NCI-H2107 treated with DMSO at 0.1 percent for 48 hours (cell line): ENCODE measurements around the gene SAP130.

ENCODE experiments used
- DNase-seq: peaks from one replicate; lab custom pipeline; 2025; ENCODE audit not compliant: unreplicated experiment; lab: John Stamatoyannopoulos, UW

SAP130 gene

DNA sequence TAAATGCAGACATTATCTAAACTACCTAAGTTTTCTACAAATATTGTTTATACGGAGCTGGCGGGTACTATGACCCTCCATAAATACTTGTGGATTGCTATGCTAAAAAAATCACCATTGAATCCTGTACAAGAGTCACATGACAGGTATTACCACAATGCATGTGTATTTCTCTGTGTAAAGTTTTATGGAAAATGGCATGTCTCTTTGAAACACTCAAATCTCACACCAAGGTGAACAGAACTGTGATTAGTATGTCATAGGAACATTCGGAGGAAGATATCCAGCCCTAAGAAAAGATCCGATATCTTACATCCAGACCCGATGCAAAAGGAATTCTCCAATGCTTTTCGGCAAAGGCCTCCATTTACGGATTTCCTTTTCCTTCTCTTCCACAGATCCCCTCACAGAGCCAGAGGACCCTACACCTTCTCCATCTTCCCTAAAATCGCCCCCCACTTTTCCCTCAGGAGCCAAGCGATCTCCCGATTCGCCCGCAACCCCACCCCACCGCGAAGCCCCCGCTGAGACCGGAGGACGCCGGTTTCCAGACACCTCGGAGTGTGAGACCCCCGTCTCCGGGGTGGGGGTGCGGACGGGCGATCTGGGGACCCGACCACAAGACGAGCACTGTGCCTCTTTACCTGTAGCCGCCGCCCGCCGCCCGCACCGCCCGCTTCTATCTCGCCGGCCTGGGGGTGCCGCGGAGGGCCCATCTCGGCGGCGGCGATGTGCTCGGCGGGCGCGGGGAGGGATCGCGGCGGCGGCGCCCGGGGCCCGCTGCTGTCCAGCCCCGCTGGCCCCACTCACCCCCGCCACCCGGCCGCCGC, 1.2 kb downstream of the SAP130 start:
- no peak for DNase-seq

DNA sequence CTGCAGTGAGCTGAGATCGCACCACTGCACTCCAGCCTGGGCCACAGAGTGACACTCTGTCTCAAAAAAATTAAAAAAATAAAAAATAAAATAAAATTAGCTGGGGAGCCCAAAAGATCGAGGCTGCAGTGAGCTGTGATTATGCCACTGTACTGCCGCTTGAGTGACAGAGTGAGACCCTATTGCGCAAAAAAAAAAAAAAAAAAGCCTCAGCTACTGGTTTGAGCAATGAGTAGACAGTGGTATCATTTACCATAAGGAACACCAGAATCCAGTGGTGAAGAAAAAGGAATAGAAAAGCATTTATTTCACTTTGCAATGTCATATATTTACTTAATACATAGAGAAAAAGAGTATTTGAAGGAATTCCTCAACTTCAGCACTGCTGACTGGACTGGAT, 3.0 kb downstream of the SAP130 start:
- no peak for DNase-seq

DNA sequence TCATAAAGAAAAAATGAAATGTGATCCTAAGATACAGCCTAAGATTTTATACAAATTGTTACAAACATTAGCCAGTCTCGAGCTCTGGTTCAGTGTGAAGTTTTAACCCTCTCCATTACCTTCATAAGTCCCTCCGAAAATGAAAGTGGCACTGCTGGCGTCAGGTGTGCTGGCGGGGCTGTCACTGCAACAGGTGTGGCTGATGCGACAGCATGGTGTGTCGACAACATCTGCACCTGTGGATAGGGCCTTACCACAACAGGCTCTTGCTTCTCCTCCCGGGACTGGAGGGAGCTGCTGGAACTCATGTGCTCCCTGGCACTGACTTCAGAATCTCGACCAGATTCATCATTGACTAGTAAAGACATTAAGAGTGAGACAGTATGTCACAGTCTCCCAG, 10.3 kb downstream of the SAP130 start:
- DNase-seq: no peak

DNA sequence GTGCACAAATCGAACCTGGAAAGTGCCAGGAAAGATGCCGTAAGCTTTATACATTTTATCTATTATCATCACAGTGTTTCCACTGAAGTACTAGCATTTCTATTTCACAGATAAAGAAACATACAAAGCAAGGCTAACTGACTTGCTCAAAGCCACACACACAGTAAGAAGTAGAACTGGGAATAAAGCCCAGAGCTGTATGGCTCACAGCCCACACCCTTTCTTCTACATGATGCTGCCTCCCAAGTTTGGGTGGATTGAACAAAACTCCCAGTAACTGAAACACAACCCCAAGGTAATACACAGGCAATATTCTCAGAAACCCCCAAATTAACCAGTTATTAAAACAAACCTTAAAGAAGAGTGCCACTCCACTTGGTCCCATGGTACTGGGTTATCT, 11.2 kb downstream of the SAP130 start:
- DNase-seq: no peak

DNA sequence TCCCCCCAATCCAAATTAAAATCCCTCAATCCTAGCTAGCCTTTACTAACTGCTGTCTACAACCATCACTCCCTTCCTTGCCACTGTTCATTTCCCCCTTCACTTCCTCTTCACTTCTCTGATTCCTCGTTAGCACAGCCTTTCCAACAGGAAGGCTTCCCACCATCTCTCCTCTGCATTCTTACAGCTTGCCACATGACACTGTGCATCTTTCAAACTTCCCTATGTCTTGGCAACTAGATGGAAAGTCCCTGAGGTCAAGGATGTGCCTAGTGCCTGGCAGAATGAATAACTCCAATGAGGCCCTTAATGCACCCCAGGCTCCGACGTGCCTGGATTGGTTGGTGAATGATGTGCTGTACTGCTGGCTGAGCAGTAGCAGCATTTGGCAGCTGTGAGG, 15.2 kb downstream of the SAP130 start:
- DNase-seq: no peak

DNA sequence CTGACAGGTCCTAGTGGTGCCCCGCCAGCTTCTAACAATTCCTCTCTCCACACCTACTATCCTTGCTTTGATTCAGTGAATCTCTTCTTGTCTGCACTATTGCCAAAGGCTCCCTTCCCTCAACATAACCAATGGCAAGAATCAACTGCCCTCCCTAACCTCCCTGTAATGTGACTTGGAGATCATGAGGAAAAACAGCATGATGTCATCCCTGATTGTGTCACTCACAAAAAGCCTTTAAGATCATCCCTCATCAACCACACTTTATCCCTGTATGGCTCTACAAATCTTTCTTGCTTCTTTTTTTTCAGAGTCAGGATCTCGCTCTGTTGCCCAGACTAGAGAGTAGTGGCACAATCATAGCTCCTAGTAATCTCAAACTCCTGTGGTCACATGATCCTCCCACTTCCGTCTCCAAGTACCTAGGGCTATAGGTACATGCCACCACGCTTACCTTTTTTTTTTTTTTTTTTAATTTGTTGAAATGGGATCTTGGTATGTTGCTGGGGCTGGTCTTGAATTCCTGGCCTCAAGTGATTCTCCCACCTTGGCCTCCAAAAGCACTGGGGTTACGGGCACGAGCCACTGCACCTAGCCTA, 19.7 kb downstream of the SAP130 start:
- no peak for DNase-seq

DNA sequence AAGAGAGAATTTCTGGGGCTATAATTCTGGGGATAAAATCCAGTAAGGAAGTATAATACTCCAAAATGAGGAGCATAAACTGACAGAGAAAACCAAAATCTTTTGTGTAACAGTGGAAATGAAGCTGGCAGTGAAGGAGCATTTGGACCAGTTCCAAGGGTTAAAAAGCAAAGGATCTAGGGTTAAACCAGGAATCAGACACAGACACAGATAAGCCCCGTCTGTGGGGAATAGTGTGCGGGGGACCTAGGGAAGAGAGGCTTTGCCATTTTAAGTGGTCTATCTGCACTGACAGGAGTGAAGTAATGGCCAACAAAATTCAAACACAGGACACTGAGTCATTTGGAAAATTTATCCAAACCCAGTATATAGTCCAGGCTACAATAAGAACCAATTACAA, 23.4 kb downstream of the SAP130 start:
- no peak for DNase-seq

DNA sequence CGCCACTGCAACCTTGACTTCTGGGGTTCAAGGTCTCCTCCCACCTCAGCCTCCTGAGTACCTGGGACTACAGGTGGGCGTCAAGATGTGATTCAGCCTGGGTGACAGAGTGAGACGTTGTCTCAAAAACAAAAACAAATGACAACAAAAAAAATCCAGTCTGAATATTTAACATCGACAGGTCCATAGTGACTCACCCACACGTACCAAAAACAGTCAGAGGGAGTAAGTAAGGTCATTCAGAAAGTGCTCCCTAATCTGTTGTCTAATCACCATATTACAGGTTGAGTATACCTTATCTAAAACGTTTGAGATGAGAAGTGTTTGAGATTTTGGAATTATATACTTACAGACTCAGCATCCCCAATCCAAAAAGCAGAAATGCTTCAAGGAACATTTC, 24.4 kb downstream of the SAP130 start:
- DNase-seq: no peak

DNA sequence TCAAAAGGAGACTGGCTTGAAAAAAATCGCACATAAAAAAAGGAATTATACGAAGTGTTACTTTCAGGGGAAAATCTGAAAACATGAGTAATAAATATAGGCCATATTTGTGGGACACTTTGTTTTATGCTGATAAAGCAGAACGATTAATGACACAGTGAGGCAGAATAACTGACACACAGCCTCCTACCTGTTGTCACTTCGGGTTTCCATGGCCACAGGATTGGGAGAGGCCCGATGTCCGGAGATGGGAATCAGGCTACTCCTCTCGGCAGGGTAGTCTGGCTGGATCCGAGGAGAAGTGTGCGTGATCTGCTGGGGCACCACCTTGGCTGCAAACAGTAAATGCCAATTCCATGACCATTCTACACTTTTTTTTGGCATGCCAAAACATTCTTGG, 31.7 kb downstream of the SAP130 start:
- no peak for DNase-seq

DNA sequence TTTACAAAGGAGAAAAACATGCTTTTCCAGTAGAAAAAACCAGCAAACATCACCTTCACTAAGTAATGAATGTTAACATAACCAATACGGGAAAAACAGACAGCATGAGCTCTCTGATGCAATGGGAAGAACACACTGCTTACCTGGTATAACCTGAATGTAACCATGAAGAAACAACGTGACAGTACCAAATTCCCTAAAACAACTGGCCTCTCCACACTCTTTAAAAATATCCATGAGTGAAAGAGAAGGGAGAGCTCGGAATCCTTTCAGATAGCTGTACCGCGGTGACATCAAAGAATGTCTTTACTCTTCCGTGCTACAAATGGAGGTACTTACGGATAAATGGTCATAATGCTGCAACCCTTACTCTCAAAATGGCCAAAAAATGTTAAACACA, 32.1 kb downstream of the SAP130 start:
- no peak for DNase-seq

DNA sequence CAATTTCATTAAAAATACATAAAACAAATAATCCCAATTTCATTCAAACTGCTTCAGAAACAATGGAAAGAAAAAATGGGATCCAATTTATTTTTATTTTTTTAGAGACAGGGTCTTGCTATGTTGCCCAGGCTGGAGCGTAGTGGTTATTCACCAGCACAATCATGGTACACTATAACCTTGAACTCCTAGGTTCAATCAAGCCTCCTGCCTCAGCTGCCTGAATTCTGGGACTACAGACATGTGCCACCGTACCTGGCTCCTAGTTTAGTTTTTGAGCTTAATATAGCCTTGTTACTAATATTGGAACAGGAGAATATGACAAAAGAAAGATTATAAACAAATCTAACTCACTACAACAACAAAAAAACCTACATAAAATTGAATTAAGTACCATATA, 34.2 kb downstream of the SAP130 start:
- DNase-seq: no peak

DNA sequence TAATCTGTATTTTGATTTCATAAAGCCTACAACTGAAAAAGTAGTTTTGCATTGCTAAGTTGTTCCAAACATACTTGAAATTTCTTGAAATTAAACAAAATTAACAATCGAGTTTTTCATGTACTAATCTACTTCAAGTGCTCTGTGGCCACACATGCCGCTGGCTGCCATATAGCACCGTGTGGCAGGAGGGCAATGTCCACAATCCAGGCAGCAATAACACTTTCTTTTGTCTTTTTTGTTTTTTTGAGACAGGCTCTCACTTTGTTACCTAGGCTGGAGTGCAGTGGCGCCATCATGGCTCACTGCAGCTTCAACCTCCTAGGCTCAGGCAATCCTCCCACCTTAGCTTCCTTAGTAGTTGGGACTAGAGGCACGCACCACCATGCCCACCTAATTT, 36.1 kb downstream of the SAP130 start:
- no peak for DNase-seq

DNA sequence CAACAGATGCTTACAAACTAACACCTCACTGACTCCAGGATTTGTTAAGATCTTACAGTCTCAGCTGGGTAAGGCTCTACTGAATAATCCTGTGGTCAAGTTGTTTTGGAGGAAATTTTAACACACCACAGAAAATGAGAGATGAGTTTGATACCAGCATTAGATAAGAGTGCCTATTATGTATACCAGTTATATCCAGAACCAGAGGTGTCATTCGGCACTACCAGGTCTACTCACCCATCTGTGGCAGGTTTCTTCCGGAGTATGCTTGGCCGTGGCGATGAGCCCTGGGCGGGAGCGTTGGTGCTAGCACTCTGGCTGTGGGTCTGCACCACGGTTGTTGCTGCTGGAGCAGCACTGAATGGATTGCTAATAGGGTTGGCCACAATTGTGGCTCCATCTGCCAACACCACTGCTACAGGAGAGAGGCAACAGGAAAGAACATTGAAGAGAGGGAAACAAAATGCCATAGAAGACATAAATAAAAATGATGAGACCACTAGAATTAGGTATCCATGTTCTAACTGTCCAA, 41.2 kb downstream of the SAP130 start:
- DNase-seq: no peak

DNA sequence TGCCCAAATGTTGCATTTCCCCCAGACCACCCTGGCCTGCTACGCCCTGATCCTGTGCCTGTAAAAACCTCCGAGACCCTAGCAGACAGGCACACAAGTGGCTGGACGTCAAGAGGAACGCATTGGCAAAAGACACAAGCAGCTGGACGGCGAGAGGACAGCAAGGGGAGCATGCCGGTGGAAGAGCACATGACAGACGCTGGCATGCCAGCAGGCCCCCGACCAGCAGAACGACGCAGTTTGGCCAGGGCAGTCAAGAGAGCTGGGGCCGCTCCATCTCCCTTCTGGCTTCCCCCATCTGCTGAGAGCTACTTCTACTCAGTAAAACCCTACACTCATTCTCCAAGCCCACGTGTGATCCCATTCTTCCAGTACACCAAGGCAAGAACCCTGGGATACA, 42.1 kb downstream of the SAP130 start:
- no peak for DNase-seq

DNA sequence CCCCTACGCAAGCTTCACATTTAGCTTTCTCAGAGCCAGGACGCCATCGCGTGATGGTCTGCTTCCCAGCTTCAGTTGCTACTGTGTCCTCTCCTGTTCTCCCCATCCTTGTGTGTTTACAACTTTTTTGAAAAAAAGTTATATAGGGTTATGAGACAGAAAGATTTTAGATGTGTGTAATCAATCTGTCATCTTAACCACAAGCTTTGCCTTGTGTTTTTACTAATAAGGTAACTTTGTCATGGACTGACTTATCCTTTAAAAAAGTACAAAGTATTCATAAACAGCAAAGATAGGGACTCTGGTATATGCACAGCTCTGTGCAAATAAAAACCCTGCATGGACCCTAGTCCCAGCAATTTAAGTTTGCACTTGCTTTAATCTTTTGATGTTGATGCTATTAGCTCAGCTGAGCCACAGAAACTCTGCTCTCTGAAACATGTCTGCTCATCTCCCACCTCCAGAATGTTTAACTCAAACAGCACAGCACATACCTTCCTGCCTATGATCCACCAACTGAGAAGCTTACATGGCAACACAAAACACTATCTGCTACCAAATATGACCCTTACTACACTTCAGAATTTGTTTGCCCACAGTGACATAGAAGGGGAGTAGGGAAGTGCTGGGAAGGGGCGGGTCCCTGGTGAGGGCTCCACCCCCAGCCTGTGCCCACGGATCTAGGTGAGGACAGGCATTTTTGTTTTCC, 42.7 kb downstream of the SAP130 start:
- DNase-seq: no peak

DNA sequence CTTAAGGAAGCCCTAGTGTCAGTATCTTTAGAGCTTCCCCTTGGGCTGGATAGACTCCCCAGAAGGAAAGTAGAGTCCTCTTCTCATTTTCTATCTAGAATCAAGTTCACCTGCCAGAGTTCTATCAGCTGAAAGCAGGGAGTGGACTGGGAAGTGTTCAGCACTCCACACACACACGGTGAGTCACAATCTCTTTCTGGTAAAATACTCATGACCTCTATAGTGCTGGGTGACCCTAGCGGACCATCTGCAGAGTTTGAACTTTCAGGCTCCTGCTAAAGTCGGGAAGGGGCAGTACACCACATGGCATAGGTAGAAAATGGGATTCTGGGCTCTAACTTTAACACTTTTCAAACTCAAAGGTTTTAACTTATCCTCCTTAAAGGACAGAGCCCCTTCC, 43.3 kb downstream of the SAP130 start:
- DNase-seq: no peak

DNA sequence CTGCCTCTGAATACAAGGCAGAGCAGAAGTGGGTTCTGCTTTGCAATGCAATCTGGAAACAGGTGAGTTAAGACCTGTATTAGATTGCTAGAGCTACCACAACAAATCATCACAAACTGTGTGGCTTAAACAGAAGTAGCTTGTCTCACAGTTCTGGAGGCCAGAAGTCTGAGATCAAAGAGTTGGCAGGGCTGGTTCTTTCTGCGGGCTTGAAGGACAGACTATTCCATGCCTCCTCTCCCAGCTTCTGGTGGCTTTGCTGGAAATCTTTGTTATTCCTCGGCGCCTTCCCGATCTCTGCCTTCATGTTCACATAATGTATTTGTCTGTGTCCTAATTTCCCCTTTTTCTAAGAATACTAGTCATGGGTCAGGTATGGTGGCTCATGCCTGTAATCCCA, 58.4 kb downstream of the SAP130 start:
- DNase-seq: no peak

DNA sequence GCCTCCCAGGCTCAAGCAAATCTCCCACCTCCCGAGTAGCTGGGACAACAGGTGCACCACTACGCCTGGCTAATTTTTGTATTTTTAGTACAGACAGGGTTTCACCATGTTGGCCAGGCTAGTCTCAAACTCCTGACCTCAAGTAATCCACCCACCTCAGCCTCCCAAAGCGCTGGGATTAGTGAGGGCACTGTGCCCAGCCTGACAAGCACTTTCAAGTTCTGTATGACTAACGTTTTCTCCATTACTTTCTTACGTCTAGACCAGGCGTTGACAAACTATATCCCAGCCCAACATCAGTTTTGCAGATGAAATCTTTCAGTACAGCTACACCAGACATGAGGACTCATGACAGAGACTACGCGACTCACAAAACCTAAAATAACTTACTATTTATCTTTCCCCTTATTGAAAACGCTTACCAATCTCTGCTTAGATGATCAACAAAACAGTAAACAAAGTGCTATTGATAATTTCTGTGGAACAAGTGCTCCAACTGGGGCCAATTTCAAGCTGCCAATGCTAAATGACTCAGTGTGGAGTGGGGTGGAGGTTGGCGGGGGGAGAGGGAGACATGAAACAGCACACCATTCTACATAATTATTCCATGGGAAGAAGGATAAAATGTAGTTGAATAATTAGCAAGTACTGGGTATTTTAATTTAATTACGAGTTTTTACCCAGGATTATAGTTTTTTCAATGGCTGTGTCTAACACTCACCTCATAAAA, 59.1 kb downstream of the SAP130 start:
- no peak for DNase-seq

DNA sequence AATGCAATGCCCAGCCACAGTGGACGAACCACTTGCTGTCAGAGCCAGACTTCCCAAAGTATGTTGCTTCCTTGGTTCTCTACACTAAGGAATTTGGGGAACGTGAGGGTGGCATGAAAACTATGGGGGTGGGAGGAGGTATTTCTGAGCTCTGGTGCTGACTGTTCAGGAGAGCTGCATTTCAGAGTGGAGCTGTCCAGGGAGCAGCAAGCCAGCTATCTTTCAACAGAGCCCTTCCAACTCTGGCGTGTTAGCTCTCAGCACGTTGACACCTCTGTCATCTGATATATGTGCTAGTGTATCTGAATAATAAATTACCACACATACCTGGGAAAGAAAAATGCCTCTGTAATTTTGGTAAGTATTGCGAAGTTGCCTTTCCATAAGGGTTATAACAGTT, 66.1 kb downstream of the SAP130 start:
- no peak for DNase-seq

DNA sequence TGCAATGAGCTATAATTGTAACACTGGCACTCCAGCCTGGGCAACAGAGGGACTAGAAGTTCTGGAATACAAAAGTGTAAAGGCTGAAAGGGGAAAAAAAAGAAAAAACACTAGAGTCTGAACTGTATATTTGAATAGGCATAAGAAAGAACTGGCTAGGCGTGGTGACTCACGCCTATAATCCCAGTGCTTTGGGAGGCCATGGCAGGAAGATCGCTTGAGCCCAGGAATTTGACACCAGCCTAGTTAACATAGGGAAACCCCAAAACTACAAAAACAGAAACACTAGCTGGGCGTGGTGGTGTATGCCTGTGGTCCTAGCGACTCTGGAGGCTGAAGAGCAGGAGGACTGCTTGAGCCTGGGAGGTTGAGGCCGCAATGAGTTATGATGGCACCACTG, 70.6 kb downstream of the SAP130 start:
- DNase-seq: no peak

DNA sequence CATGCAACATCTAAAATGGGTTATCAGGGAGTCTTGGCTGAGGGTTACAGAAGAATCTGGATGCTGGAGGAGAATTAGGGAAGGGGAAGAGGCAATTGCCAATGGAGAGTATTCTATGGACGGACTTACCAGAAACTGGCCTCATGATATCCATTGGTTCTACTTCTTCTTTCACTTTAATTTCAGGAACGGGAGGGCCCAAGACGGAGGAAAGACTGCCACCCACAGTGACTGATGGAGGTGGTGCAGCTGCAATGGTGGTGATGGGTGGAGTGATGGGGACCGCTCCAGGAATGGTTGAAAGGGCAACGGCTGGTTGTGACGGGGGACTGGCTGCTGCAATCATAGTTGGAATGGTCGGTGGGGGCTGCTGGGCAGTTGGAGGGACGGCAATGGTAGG, 73.0 kb downstream of the SAP130 start:
- no peak for DNase-seq
